Liver (tissue), 9 donors: Measurements from ENCODE around the gene PCSK6. TPM values are rescaled to one million over a fixed set of nuclear protein-coding genes. Genes with fewer than 3 reads are reported as not detected.

Experiments
- DNase-seq: peaks from one replicate; pipeline ENCODE4 v3.0.0-alpha.2; 2017; ENCODE audit warnings: low spot score
- H3K27ac ChIP-seq, 2 donors: one replicate each; pipeline ENCODE4 v1.7.0; 2013; ENCODE audit warnings: inconsistent platforms in 2 of 2, low read length in 2 of 2, control low read depth in 1 of 2, low read depth in 1 of 2, mild to moderate bottlenecking in 1 of 2
- H3K27me3 ChIP-seq, 4 donors: one replicate each; pipeline versions ENCODE4 v1.6.1 to v1.7.0; 2013; ENCODE audit warnings: low read length in 3 of 4, inconsistent platforms in 1 of 4, mild to moderate bottlenecking in 1 of 4, moderate library complexity in 1 of 4; ENCODE audit not compliant: control insufficient read depth in 4 of 4, insufficient read depth in 4 of 4
- H3K36me3 ChIP-seq, 4 donors: one replicate each; pipeline versions ENCODE4 v1.6.1 to v1.7.0; 2013; ENCODE audit warnings: low read length in 3 of 4, mild to moderate bottlenecking in 3 of 4, low read depth in 1 of 4, moderate library complexity in 1 of 4; ENCODE audit not compliant: control insufficient read depth in 4 of 4, insufficient read depth in 3 of 4
- H3K4me1 ChIP-seq, 4 donors: one replicate each; pipeline versions ENCODE4 v1.6.1 to v1.7.0; 2013; ENCODE audit warnings: low read length in 3 of 4, mild to moderate bottlenecking in 3 of 4, moderate library complexity in 1 of 4; ENCODE audit not compliant: control insufficient read depth in 4 of 4, insufficient read depth in 4 of 4
- H3K4me3 ChIP-seq, 3 donors: one replicate each; pipeline versions ENCODE4 v1.6.1 to v1.7.0; 2013; ENCODE audit warnings: low read length in 3 of 3, control low read depth in 1 of 3, low read depth in 1 of 3, mild to moderate bottlenecking in 1 of 3
- H3K9ac ChIP-seq, 2 donors: one replicate each; pipeline ENCODE4 v1.7.0; 2013; ENCODE audit warnings: low read length in 2 of 2, mild to moderate bottlenecking in 2 of 2, moderate library complexity in 2 of 2, control low read depth in 1 of 2, low read depth in 1 of 2
- H3K9me3 ChIP-seq, 4 donors: one replicate each; pipeline versions ENCODE4 v1.6.1 to v1.7.0; 2013; ENCODE audit warnings: low read length in 3 of 4; ENCODE audit not compliant: control insufficient read depth in 4 of 4
- EGR1 ChIP-seq, 2 donors: IDR thresholded peaks; 2 replicates each; pipeline ENCODE4 v1.6.1; 2016 to 2018; ENCODE audit warnings: antibody characterized with exemption in 2 of 2, low read depth in 2 of 2
- FOXA2 ChIP-seq: IDR thresholded peaks from 2 replicates; pipeline ENCODE4 v1.6.1; 2016; ENCODE audit warnings: antibody characterized with exemption
- GABPA ChIP-seq, 2 donors: IDR thresholded peaks in 1 of 2; conservative IDR thresholded peaks in 1 of 2; 2 replicates each; pipeline ENCODE4 v1.6.1; 2016; ENCODE audit warnings: antibody characterized with exemption in 2 of 2, mild to moderate bottlenecking in 1 of 2, moderate library complexity in 1 of 2
- HNF4A ChIP-seq, 2 donors: conservative IDR thresholded peaks; 2 replicates each; pipeline ENCODE4 v1.6.1; 2016; ENCODE audit warnings: antibody characterized with exemption in 2 of 2, mild to moderate bottlenecking in 2 of 2
- HNF4G ChIP-seq: IDR thresholded peaks from 2 replicates; pipeline ENCODE4 v1.6.1; 2016; ENCODE audit warnings: antibody characterized with exemption
- NR2F2 ChIP-seq: IDR thresholded peaks from 2 replicates; pipeline ENCODE4 v1.6.1; 2016; ENCODE audit warnings: antibody characterized with exemption
- RAD21 ChIP-seq, 2 donors: IDR thresholded peaks; 2 replicates each; pipeline ENCODE4 v1.6.1; 2016; ENCODE audit warnings: antibody characterized with exemption in 2 of 2, mild to moderate bottlenecking in 2 of 2
- TAF1 ChIP-seq: conservative IDR thresholded peaks from 2 replicates; pipeline ENCODE4 v1.6.1; 2016; ENCODE audit warnings: antibody characterized with exemption, mild to moderate bottlenecking
- WGBS: extraction: QIAGEN DNeasy Blood & Tissue Kit; methylation state at CpG from one replicate; pipeline ENCODE4 v1.1.7; 2013; 5-methylcytosine and 5-hydroxymethylcytosine counted together
- polyA plus RNA-seq, 2 donors: library from polyadenylated mRNA; stranded (reverse) in 1 of 2; unstranded in 1 of 2; fragments of 200-250 nt in 1 of 2; fragments of >200 nt in 1 of 2; fragmentation: Nextera tagmentation in 1 of 2; extraction: Ambion mirVana in 1 of 2; gene quantifications; one replicate each; pipeline versions ENCODE4 v1.2.1 to v1.2.3, GENCODE V29; 2013 to 2015
- total RNA-seq, 2 donors: library from RNA; depleted of rRNA; stranded (reverse); fragments of >200 nt; gene quantifications; one replicate each; pipeline ENCODE4 v1.2.3, GENCODE V29; 2014
- TF ChIP-seq, protein P1 (sequence below): IDR thresholded peaks from 2 replicates; pipeline ENCODE4 v1.6.1; 2016; ENCODE audit warnings: antibody characterized with exemption
- TF ChIP-seq, protein P2 (sequence below): fragments of 150-350 bp; IDR thresholded peaks from 2 replicates; pipeline ENCODE4 v1.5.1; 2017; ENCODE audit warnings: improper control_type of control experiment, low read depth, low read length; ENCODE audit not compliant: missing input control
- donor health status: healthy.
- donor health status: healthy.
- donor health status: healthy.
- donor health status: healthy.
- donor health status: healthy.

The PCSK6 gene
- total and polyA plus RNA-seq, 4 donors, result 94.8 to 398 (median 168) TPM

GRCh38 chr15:101431301-101431700 lies 58.2 kb downstream of the PCSK6 start:
- no peaks in the 10 kb centered on the region for H3K27me3 ChIP-seq
- peaks cover 0 to 1% (median 0%) of the 10 kb centered on the region in 4 donors for H3K4me1 ChIP-seq
- no peak overlapping the region for H3K9ac ChIP-seq
- no peaks in the 10 kb centered on the region for H3K9me3 ChIP-seq
- DNase-seq, result no peak
- TF ChIP-seq GABPA (IDR thresholded peaks at IDR 0.05 in 1 of 2, conservative IDR thresholded peaks at IDR 0.05 in 1 of 2), result no peak
- TF ChIP-seq TAF1, result no peak
- TF ChIP-seq FOXA2, result no peak
- H3K27ac ChIP-seq, result no peak overlapping the region
- peaks cover 19 to 80% (median 45%) of the 10 kb centered on the region in 4 donors for H3K36me3 ChIP-seq
- no peak overlapping the region for H3K4me3 ChIP-seq
- WGBS, result 91% methylated on average over 15 of the region's 15 CpGs

DNA sequence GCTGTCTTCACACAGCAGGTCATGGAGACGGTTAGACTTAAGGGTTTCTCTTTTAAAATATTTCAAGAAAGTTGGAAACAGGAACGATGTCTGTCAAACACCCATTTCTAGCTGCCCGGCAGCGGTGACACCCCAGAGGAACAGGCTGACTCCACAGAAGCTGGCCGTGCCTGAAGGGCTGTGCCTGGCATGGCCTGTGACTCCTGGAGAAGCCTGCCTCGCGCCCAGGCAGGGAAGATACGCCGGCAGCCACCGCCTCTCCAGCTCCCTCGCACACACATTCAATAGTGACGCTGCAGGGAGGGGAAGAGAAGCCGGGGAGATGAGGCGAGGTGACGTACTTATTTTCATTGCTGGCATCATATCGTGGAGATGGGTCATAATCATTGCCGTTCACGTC lies 59.9 kb downstream of the PCSK6 start:
- Histone ChIP-seq H3K27me3 (no peaks in the 10 kb centered on the region), H3K9ac (no peak overlapping the region), H3K27ac (no peak overlapping the region), H3K4me1 (no peaks in the 10 kb centered on the region), H3K9me3 (no peaks in the 10 kb centered on the region), H3K36me3 (peaks cover 19 to 87% (median 58%) of the 10 kb centered on the region in 4 donors), H3K4me3 (no peak overlapping the region)
- no peak for DNase-seq
- no peak for TF ChIP-seq FOXA2
- TF ChIP-seq, protein P1, sequence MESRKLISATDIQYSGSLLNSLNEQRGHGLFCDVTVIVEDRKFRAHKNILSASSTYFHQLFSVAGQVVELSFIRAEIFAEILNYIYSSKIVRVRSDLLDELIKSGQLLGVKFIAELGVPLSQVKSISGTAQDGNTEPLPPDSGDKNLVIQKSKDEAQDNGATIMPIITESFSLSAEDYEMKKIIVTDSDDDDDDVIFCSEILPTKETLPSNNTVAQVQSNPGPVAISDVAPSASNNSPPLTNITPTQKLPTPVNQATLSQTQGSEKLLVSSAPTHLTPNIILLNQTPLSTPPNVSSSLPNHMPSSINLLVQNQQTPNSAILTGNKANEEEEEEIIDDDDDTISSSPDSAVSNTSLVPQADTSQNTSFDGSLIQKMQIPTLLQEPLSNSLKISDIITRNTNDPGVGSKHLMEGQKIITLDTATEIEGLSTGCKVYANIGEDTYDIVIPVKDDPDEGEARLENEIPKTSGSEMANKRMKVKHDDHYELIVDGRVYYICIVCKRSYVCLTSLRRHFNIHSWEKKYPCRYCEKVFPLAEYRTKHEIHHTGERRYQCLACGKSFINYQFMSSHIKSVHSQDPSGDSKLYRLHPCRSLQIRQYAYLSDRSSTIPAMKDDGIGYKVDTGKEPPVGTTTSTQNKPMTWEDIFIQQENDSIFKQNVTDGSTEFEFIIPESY, result no peak
- no peak for TF ChIP-seq RAD21 (IDR thresholded peaks at IDR 0.05)
- TF ChIP-seq NR2F2, result no peak
- no peak for TF ChIP-seq GABPA (IDR thresholded peaks at IDR 0.05 in 1 of 2, conservative IDR thresholded peaks at IDR 0.05 in 1 of 2)
- TF ChIP-seq HNF4G, result no peak
- TF ChIP-seq, protein P2, sequence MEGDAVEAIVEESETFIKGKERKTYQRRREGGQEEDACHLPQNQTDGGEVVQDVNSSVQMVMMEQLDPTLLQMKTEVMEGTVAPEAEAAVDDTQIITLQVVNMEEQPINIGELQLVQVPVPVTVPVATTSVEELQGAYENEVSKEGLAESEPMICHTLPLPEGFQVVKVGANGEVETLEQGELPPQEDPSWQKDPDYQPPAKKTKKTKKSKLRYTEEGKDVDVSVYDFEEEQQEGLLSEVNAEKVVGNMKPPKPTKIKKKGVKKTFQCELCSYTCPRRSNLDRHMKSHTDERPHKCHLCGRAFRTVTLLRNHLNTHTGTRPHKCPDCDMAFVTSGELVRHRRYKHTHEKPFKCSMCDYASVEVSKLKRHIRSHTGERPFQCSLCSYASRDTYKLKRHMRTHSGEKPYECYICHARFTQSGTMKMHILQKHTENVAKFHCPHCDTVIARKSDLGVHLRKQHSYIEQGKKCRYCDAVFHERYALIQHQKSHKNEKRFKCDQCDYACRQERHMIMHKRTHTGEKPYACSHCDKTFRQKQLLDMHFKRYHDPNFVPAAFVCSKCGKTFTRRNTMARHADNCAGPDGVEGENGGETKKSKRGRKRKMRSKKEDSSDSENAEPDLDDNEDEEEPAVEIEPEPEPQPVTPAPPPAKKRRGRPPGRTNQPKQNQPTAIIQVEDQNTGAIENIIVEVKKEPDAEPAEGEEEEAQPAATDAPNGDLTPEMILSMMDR, result no peak
- TF ChIP-seq TAF1, result no peak
- WGBS, result 90% methylated on average over 18 of the region's 18 CpGs

- Histone ChIP-seq H3K4me3 (no peak overlapping the region), H3K36me3 (peaks cover 17 to 83% (median 58%) of the 10 kb centered on the region in 4 donors), H3K9ac (no peak overlapping the region), H3K27ac (no peak overlapping the region), H3K9me3 (no peaks in the 10 kb centered on the region), H3K4me1 (no peaks in the 10 kb centered on the region), H3K27me3 (no peaks in the 10 kb centered on the region)
- WGBS, result 87% methylated on average over 8 of the region's 8 CpGs
- TF ChIP-seq HNF4A (conservative IDR thresholded peaks at IDR 0.05) (peak in 1 of 2 donors; percentile 48), EGR1 (IDR thresholded peaks at IDR 0.05; ENCODE audit: low read depth in 2 of 2) (no peak)
- no peak for DNase-seq
These were observed 60.3 kb downstream of the PCSK6 start for GRCh38 chr15:101429191-101429590.
